NB4 (cell line): ENCODE data around the gene PAEP.

Experiments
- DNase-seq: peaks from one replicate; pipeline ENCODE4 v3.0.0; 2010; ENCODE audit warnings: low read depth
- H3K4me3 ChIP-seq: one replicate; pipeline ENCODE4 v1.5.1; 2011; ENCODE audit warnings: mild to moderate bottlenecking, low read depth, low read length, moderate library complexity
- CTCF ChIP-seq: IDR thresholded peaks from one replicate; pipeline ENCODE4 v1.5.1; 2012; ENCODE audit warnings: low read depth, low read length
- MAX ChIP-seq: IDR thresholded peaks from 2 replicates; pipeline ENCODE4 v1.6.1; 2011; ENCODE audit warnings: low read depth, low read length
- MYC ChIP-seq: IDR thresholded peaks from 2 replicates; pipeline ENCODE4 v1.6.1; 2011; ENCODE audit warnings: low read depth, low read length
- POLR2A ChIP-seq: IDR thresholded peaks from 2 replicates; pipeline ENCODE4 v1.6.1; 2011; ENCODE audit warnings: mild to moderate bottlenecking; ENCODE audit not compliant: insufficient read length; ENCODE audit errors: extremely low read depth

The PAEP gene

GRCh38 chr9:135610290-135611141, 49.0 kb downstream of the PAEP start:
- no peak overlapping the region for H3K4me3 ChIP-seq
- DNase-seq, result no peak
- no peak for TF ChIP-seq MYC
- TF ChIP-seq POLR2A, result no peak
- no peak for TF ChIP-seq CTCF
- no peak for TF ChIP-seq MAX

GRCh38 chr9:135611142-135611874, 49.8 kb downstream of the PAEP start:
- DNase-seq, result no peak
- no peak for TF ChIP-seq MYC
- no peak for TF ChIP-seq MAX
- TF ChIP-seq POLR2A, result no peak
- no peak for TF ChIP-seq CTCF
- no peak overlapping the region for H3K4me3 ChIP-seq

- no peak for TF ChIP-seq POLR2A
- no peak for TF ChIP-seq CTCF
- TF ChIP-seq MAX, result no peak
- TF ChIP-seq MYC, result no peak
- no peak for DNase-seq
- H3K4me3 ChIP-seq, result no peak overlapping the region
Observed at GRCh38 chr9:135611875-135612209, 50.3 kb downstream of the PAEP start.

GRCh38 chr9:135612437-135612836, 50.9 kb downstream of the PAEP start:
- TF ChIP-seq MYC (no peak), MAX (no peak), CTCF (no peak), POLR2A (no peak)
- no peak overlapping the region for H3K4me3 ChIP-seq
- no peak for DNase-seq

- DNase-seq, result no peak
- TF ChIP-seq CTCF, result no peak
- no peak for TF ChIP-seq MAX
- TF ChIP-seq POLR2A, result no peak
- no peak for TF ChIP-seq MYC
- H3K4me3 ChIP-seq, result no peak overlapping the region
Observed at GRCh38 chr9:135612981-135613910, 51.7 kb downstream of the PAEP start.
